CD4-positive, alpha-beta memory T cell (primary cell): ENCODE data around the gene NTNG1. TPM values are rescaled to one million over a fixed set of nuclear protein-coding genes. Genes with fewer than 3 reads are reported as not detected.

ENCODE experiments used
- CTCF ChIA-PET: fragments of 350-600 bp; sonication (Branson Sonifier 250); formaldehyde crosslinking; loops from one replicate; lab custom pipeline; 2021; ENCODE audit warnings: inconsistent platforms; ENCODE audit not compliant: partially characterized antibody; lab: Charles Lee
- POLR2A ChIA-PET: fragments of 350-600 bp; sonication (Branson Sonifier 250); formaldehyde crosslinking; loops from one replicate; lab custom pipeline; 2021; ENCODE audit not compliant: partially characterized antibody; lab: Charles Lee
- DNase-seq, 5 donors: peaks; one replicate each; pipeline versions ENCODE4 v3.0.0 to v3.0.0-alpha.2; 2020 to 2022; ENCODE audit warnings: mixed read lengths in 1 of 5
- H3K27ac ChIP-seq: one replicate; pipeline ENCODE4 v1.7.0; 2013; ENCODE audit warnings: low read depth, low read length
- H3K27me3 ChIP-seq: 2 replicates; pipeline ENCODE4 v1.7.0; 2013; ENCODE audit warnings: mild to moderate bottlenecking, low read length, moderate library complexity; ENCODE audit not compliant: insufficient read depth
- H3K36me3 ChIP-seq: 2 replicates; pipeline ENCODE4 v1.7.0; 2013; ENCODE audit warnings: mild to moderate bottlenecking, low read length, moderate library complexity; ENCODE audit not compliant: insufficient read depth
- H3K4me1 ChIP-seq: 2 replicates; pipeline ENCODE4 v1.7.0; 2013; ENCODE audit warnings: mild to moderate bottlenecking, low read length, moderate library complexity; ENCODE audit not compliant: insufficient read depth
- H3K4me3 ChIP-seq, 2 donors: one replicate each; pipeline ENCODE4 v1.7.0; 2013; ENCODE audit warnings: low read length in 2 of 2, mild to moderate bottlenecking in 1 of 2
- H3K9me3 ChIP-seq, 2 donors: one replicate each; pipeline ENCODE4 v1.7.0; 2013; ENCODE audit warnings: low read length in 2 of 2, control low read depth in 1 of 2; ENCODE audit not compliant: control insufficient read depth in 1 of 2
- H3K27ac Mint-ChIP-seq, 7 donors: one replicate each; pipeline ENCODE4 v1.8.0; 2020 to 2021; ENCODE audit warnings: mixed read lengths in 7 of 7, mild to moderate bottlenecking in 6 of 7, inconsistent platforms in 3 of 7, moderate library complexity in 3 of 7
- H3K27me3 Mint-ChIP-seq, 2 donors: one replicate each; pipeline ENCODE4 v1.8.0; 2020 to 2021; ENCODE audit warnings: mixed read lengths in 2 of 2
- H3K36me3 Mint-ChIP-seq, 2 donors: one replicate each; pipeline ENCODE4 v1.8.0; 2020 to 2021; ENCODE audit warnings: mixed read lengths in 2 of 2, inconsistent platforms in 1 of 2, mild to moderate bottlenecking in 1 of 2
- H3K4me1 Mint-ChIP-seq, 4 donors: one replicate each; pipeline ENCODE4 v1.8.0; 2020 to 2021; ENCODE audit warnings: mixed read lengths in 4 of 4, mild to moderate bottlenecking in 1 of 4
- H3K4me3 Mint-ChIP-seq, 8 donors: one replicate each; pipeline ENCODE4 v1.8.0; 2020 to 2021; ENCODE audit warnings: mixed read lengths in 8 of 8, mild to moderate bottlenecking in 7 of 8, moderate library complexity in 6 of 8, inconsistent platforms in 3 of 8
- H3K9me3 Mint-ChIP-seq, 8 donors: one replicate each; pipeline ENCODE4 v1.8.0; 2020 to 2021; ENCODE audit warnings: mixed read lengths in 8 of 8, mild to moderate bottlenecking in 5 of 8, inconsistent platforms in 3 of 8, moderate library complexity in 1 of 8
- intact Hi-C: fragments of 100-400 bp; cut with micrococcal nuclease; formaldehyde crosslinking; loops from one replicate; pipeline ENCODE4 v1.15.1; 2023
- polyA plus RNA-seq, 2 donors: library from polyadenylated mRNA; unstranded; fragments of 300-500 nt; fragmentation: Illumina TruSeq; gene quantifications; one replicate each; pipeline ENCODE4 v1.2.3, GENCODE V29; 2021
- total RNA-seq, 2 experiments: library from RNA; stranded (reverse); gene quantifications; one replicate each; pipeline ENCODE4 v1.2.3, GENCODE V29; 2021

The NTNG1 gene
- total and polyA plus RNA-seq, 4 experiments from 2014 or later, result not detected

- no peaks in the 10 kb centered on the region for H3K4me1 Mint-ChIP-seq
- peaks cover 0 to 2% (median 0%) of the 10 kb centered on the region in 8 donors for H3K9me3 Mint-ChIP-seq
Measured at GRCh38 chr1:107194380-107194779, 53.5 kb downstream of the NTNG1 start.

GRCh38 chr1:107195476-107195875, 54.6 kb downstream of the NTNG1 start:
- Histone ChIP-seq H3K27ac (no peak overlapping the region), H3K4me3 (no peak overlapping the region), H3K9me3 (no peaks in the 10 kb centered on the region), H3K4me1 (no peaks in the 10 kb centered on the region), H3K27me3 (no peaks in the 10 kb centered on the region), H3K36me3 (no peaks in the 10 kb centered on the region)
- POLR2A ChIA-PET, result no interaction called here
- H3K27me3 Mint-ChIP-seq, result no peaks in the 10 kb centered on the region
- no peaks in the 10 kb centered on the region for H3K4me1 Mint-ChIP-seq
- no peaks in the 10 kb centered on the region for H3K36me3 Mint-ChIP-seq
- intact Hi-C loops, result no loop called here
- DNase-seq, result no peak
- no peak overlapping the region for H3K27ac Mint-ChIP-seq
- H3K4me3 Mint-ChIP-seq, result no peak overlapping the region
- CTCF ChIA-PET, result no interaction called here
- H3K9me3 Mint-ChIP-seq, result peaks cover 0 to 3% (median 0%) of the 10 kb centered on the region in 8 donors

More at GRCh38 chr1:107194380-107194779, 53.5 kb downstream of the NTNG1 start:
- H3K27ac ChIP-seq, result no peak overlapping the region
- Mint-ChIP-seq H3K27me3 (no peaks in the 10 kb centered on the region), H3K4me3 (no peak overlapping the region), H3K36me3 (no peaks in the 10 kb centered on the region), H3K27ac (no peak overlapping the region)
- DNase-seq, result no peak
- no peaks in the 10 kb centered on the region for H3K9me3 ChIP-seq
- no peaks in the 10 kb centered on the region for H3K27me3 ChIP-seq
- no peak overlapping the region for H3K4me3 ChIP-seq
- H3K36me3 ChIP-seq, result no peaks in the 10 kb centered on the region
- POLR2A ChIA-PET, result no interaction called here
- CTCF ChIA-PET, result no interaction called here
- intact Hi-C loops, result no loop called here
- H3K4me1 ChIP-seq, result no peaks in the 10 kb centered on the region

- no peaks in the 10 kb centered on the region for H3K4me1 ChIP-seq
- no peak overlapping the region for H3K4me3 ChIP-seq
- intact Hi-C loops, result no loop called here
- no peaks in the 10 kb centered on the region for H3K9me3 ChIP-seq
- H3K27ac ChIP-seq, result no peak overlapping the region
- H3K36me3 ChIP-seq, result no peaks in the 10 kb centered on the region
- CTCF ChIA-PET, result no interaction called here
- no peak for DNase-seq
- Mint-ChIP-seq H3K9me3 (peaks cover 0 to 8% (median 0%) of the 10 kb centered on the region in 8 donors), H3K4me1 (no peaks in the 10 kb centered on the region), H3K27ac (no peak overlapping the region), H3K27me3 (no peaks in the 10 kb centered on the region), H3K4me3 (no peak overlapping the region), H3K36me3 (no peaks in the 10 kb centered on the region)
- no peaks in the 10 kb centered on the region for H3K27me3 ChIP-seq
- POLR2A ChIA-PET, result no interaction called here
Measured at GRCh38 chr1:107196973-107197562, 56.2 kb downstream of the NTNG1 start.

GRCh38 chr1:107198561-107198960, 57.7 kb downstream of the NTNG1 start:
- Histone ChIP-seq H3K4me3 (no peak overlapping the region), H3K4me1 (no peaks in the 10 kb centered on the region), H3K36me3 (no peaks in the 10 kb centered on the region), H3K27me3 (no peaks in the 10 kb centered on the region), H3K27ac (no peak overlapping the region), H3K9me3 (no peaks in the 10 kb centered on the region)
- intact Hi-C loops, result no loop called here
- Mint-ChIP-seq H3K36me3 (no peaks in the 10 kb centered on the region), H3K4me1 (no peaks in the 10 kb centered on the region), H3K9me3 (peaks cover 0 to 10% (median 3%) of the 10 kb centered on the region in 8 donors), H3K27me3 (no peaks in the 10 kb centered on the region), H3K27ac (no peak overlapping the region), H3K4me3 (no peak overlapping the region)
- ChIA-PET POLR2A (no interaction called here), CTCF (no interaction called here)
- no peak for DNase-seq

- Histone ChIP-seq H3K27ac (no peak overlapping the region), H3K9me3 (no peaks in the 10 kb centered on the region), H3K36me3 (no peaks in the 10 kb centered on the region), H3K4me1 (no peaks in the 10 kb centered on the region), H3K27me3 (no peaks in the 10 kb centered on the region), H3K4me3 (no peak overlapping the region)
- intact Hi-C loops, result no loop called here
- POLR2A ChIA-PET, result no interaction called here
- Mint-ChIP-seq H3K27ac (no peak overlapping the region), H3K36me3 (no peaks in the 10 kb centered on the region), H3K27me3 (no peaks in the 10 kb centered on the region), H3K4me3 (no peak overlapping the region), H3K9me3 (peaks cover 0 to 10% (median 4%) of the 10 kb centered on the region in 8 donors), H3K4me1 (no peaks in the 10 kb centered on the region)
- no peak for DNase-seq
- CTCF ChIA-PET, result no interaction called here
Measured at GRCh38 chr1:107200631-107201030, 59.8 kb downstream of the NTNG1 start.

- Mint-ChIP-seq H3K4me3 (no peak overlapping the region), H3K36me3 (no peaks in the 10 kb centered on the region), H3K4me1 (no peaks in the 10 kb centered on the region), H3K9me3 (peaks cover 0 to 10% (median 4%) of the 10 kb centered on the region in 8 donors), H3K27ac (no peak overlapping the region), H3K27me3 (no peaks in the 10 kb centered on the region)
- H3K27ac ChIP-seq, result no peak overlapping the region
- H3K4me3 ChIP-seq, result no peak overlapping the region
- POLR2A ChIA-PET, result no interaction called here
- no peaks in the 10 kb centered on the region for H3K4me1 ChIP-seq
- intact Hi-C loops, result no loop called here
- no peaks in the 10 kb centered on the region for H3K36me3 ChIP-seq
- CTCF ChIA-PET, result no interaction called here
- DNase-seq, result no peak
- H3K9me3 ChIP-seq, result no peaks in the 10 kb centered on the region
- H3K27me3 ChIP-seq, result no peaks in the 10 kb centered on the region
Measured at GRCh38 chr1:107202007-107202406, 61.2 kb downstream of the NTNG1 start.

- Mint-ChIP-seq H3K4me3 (no peak overlapping the region), H3K36me3 (no peaks in the 10 kb centered on the region), H3K4me1 (no peaks in the 10 kb centered on the region), H3K9me3 (peaks cover 1 to 12% (median 6%) of the 10 kb centered on the region in 8 donors), H3K27me3 (no peaks in the 10 kb centered on the region), H3K27ac (no peak overlapping the region)
- intact Hi-C loops, result no loop called here
- ChIA-PET POLR2A (no interaction called here), CTCF (no interaction called here)
- H3K27me3 ChIP-seq, result no peaks in the 10 kb centered on the region
- no peaks in the 10 kb centered on the region for H3K4me1 ChIP-seq
- no peak overlapping the region for H3K27ac ChIP-seq
- no peaks in the 10 kb centered on the region for H3K36me3 ChIP-seq
- no peaks in the 10 kb centered on the region for H3K9me3 ChIP-seq
- no peak overlapping the region for H3K4me3 ChIP-seq
- DNase-seq, result no peak
Measured at GRCh38 chr1:107213225-107213624, 72.4 kb downstream of the NTNG1 start.
